Measurements from ENCODE around the gene TEX261.

Gene TEX261

GRCh38 chr2:70959851-70960832 is 34.5 kb downstream of the TEX261 start:
- in situ Hi-C loops (cut with MboI; ENCODE audit: low sequenced_read_pairs), result no loop called here

- in situ Hi-C loops (cut with MboI; ENCODE audit: low sequenced_read_pairs), result no loop called here
These were observed 35.4 kb downstream of the TEX261 start for GRCh38 chr2:70959271-70959761.

GRCh38 chr2:70958759-70959158 is 35.9 kb downstream of the TEX261 start:
- in situ Hi-C loops (cut with MboI; ENCODE audit: low sequenced_read_pairs), result no loop called here

GRCh38 chr2:70957798-70958197 is 36.9 kb downstream of the TEX261 start:
- in situ Hi-C loops (cut with MboI; ENCODE audit: low sequenced_read_pairs), result no loop called here

GRCh38 chr2:70956141-70956540 is 38.5 kb downstream of the TEX261 start:
- in situ Hi-C loops (cut with MboI; ENCODE audit: low sequenced_read_pairs), result no loop called here

GRCh38 chr2:70954886-70955285 is 39.8 kb downstream of the TEX261 start:
- in situ Hi-C loops (cut with MboI; ENCODE audit: low sequenced_read_pairs), result no loop called here

GRCh38 chr2:70949086-70949485 is 45.6 kb downstream of the TEX261 start:
- in situ Hi-C loops (cut with MboI; ENCODE audit: low sequenced_read_pairs), result loop anchor here (10.0 to 25.0 kb wide), 4 partner anchors 74 to 637 kb away; partner anchors contain the start of genes FAM136A and FIGLA

- in situ Hi-C loops (cut with MboI; ENCODE audit: low sequenced_read_pairs), result loop anchor here (10.0 to 25.0 kb wide), 4 partner anchors 74 to 636 kb away; partner anchors contain the start of genes FAM136A and FIGLA
These were observed 46.2 kb downstream of the TEX261 start for GRCh38 chr2:70948337-70949003.

GRCh38 chr2:70947556-70948184 is 47.0 kb downstream of the TEX261 start:
- in situ Hi-C loops (cut with MboI; ENCODE audit: low sequenced_read_pairs), result loop anchor here (10.0 to 25.0 kb wide), 4 partner anchors 73 to 635 kb away; partner anchors contain the start of genes FAM136A and FIGLA

GRCh38 chr2:70946832-70947442 is 47.7 kb downstream of the TEX261 start:
- in situ Hi-C loops (cut with MboI; ENCODE audit: low sequenced_read_pairs), result loop anchor here (10.0 to 25.0 kb wide), 4 partner anchors 72 to 635 kb away; partner anchors contain the start of genes FAM136A and FIGLA

- in situ Hi-C loops (cut with MboI; ENCODE audit: low sequenced_read_pairs), result loop anchor here (10.0 to 25.0 kb wide), 4 partner anchors 69 to 632 kb away; partner anchors contain the start of genes FAM136A and FIGLA
These were observed 50.5 kb downstream of the TEX261 start for GRCh38 chr2:70944111-70944690.

GRCh38 chr2:70943205-70943871 is 51.3 kb downstream of the TEX261 start:
- in situ Hi-C loops (cut with MboI; ENCODE audit: low sequenced_read_pairs), result loop anchor here (10.0 to 25.0 kb wide), 4 partner anchors 69 to 631 kb away; partner anchors contain the start of genes FAM136A and FIGLA

- in situ Hi-C loops (cut with MboI; ENCODE audit: low sequenced_read_pairs), result loop anchor here (10.0 to 25.0 kb wide), 4 partner anchors 68 to 630 kb away; partner anchors contain the start of genes FAM136A and FIGLA
These were observed 52.1 kb downstream of the TEX261 start for GRCh38 chr2:70942396-70943204.

- in situ Hi-C loops (cut with MboI; ENCODE audit: low sequenced_read_pairs), result loop anchor here (10.0 to 25.0 kb wide), 4 partner anchors 67 to 629 kb away; partner anchors contain the start of genes FAM136A and FIGLA
These were observed 53.0 kb downstream of the TEX261 start for GRCh38 chr2:70941701-70942100.

- in situ Hi-C loops (cut with MboI; ENCODE audit: low sequenced_read_pairs), result loop anchor here (10.0 to 25.0 kb wide), 4 partner anchors 66 to 629 kb away; partner anchors contain the start of genes FAM136A and FIGLA
These were observed 53.5 kb downstream of the TEX261 start for GRCh38 chr2:70941186-70941585.

- in situ Hi-C loops (cut with MboI; ENCODE audit: low sequenced_read_pairs), result loop anchor here (10.0 to 25.0 kb wide), 4 partner anchors 65 to 628 kb away; partner anchors contain the start of genes FAM136A and FIGLA
These were observed 54.7 kb downstream of the TEX261 start for GRCh38 chr2:70939839-70940580.
